ENCODE results near the gene CDKAL1.
"Not testable (repeated sequence)": the region's sequence is repeated elsewhere in the genome, so short reads cannot be mapped to it uniquely, and the experiment has no call there.

The CDKAL1 gene

GRCh38 chr6:20744911-20745557 is 210.8 kb downstream of the CDKAL1 start:
- no peak for DNase-seq (ENCODE audit: low read depth in 2 of 2)

GRCh38 chr6:20746024-20746423 is 211.8 kb downstream of the CDKAL1 start:
- no peak for DNase-seq (ENCODE audit: low read depth in 2 of 2)

GRCh38 chr6:20746805-20747558 is 212.7 kb downstream of the CDKAL1 start:
- DNase-seq (ENCODE audit: low read depth in 2 of 2), result no peak

GRCh38 chr6:20747991-20748390 is 213.7 kb downstream of the CDKAL1 start:
- no peak for DNase-seq (ENCODE audit: low read depth in 2 of 2)

GRCh38 chr6:20751293-20751935 is 217.2 kb downstream of the CDKAL1 start:
- no peak for DNase-seq (ENCODE audit: low read depth in 2 of 2)

GRCh38 chr6:20755631-20756030 is 221.4 kb downstream of the CDKAL1 start:
- no peak for DNase-seq (ENCODE audit: low read depth in 2 of 2)

- not testable (repeated sequence) for DNase-seq (ENCODE audit: low read depth in 2 of 2)
Measured at GRCh38 chr6:20756584-20757147, 222.4 kb downstream of the CDKAL1 start.

- DNase-seq (ENCODE audit: low read depth in 2 of 2), result no peak
Measured at GRCh38 chr6:20757761-20758160, 223.5 kb downstream of the CDKAL1 start.

- DNase-seq (ENCODE audit: low read depth in 2 of 2), result no peak
Measured at GRCh38 chr6:20763296-20763695, 229.0 kb downstream of the CDKAL1 start.

GRCh38 chr6:20769631-20770030 is 235.4 kb downstream of the CDKAL1 start:
- DNase-seq (ENCODE audit: low read depth in 2 of 2), result no peak

GRCh38 chr6:20770773-20771172 is 236.5 kb downstream of the CDKAL1 start:
- DNase-seq (ENCODE audit: low read depth in 2 of 2), result no peak

GRCh38 chr6:20771409-20771808 is 237.2 kb downstream of the CDKAL1 start:
- DNase-seq (ENCODE audit: low read depth in 2 of 2), result no peak

GRCh38 chr6:20773822-20774221 is 239.6 kb downstream of the CDKAL1 start:
- no peak for DNase-seq (ENCODE audit: low read depth in 2 of 2)

- no peak for DNase-seq (ENCODE audit: low read depth in 2 of 2)
Measured at GRCh38 chr6:20775981-20776380, 241.7 kb downstream of the CDKAL1 start.

- DNase-seq (ENCODE audit: low read depth in 2 of 2), result no peak
Measured at GRCh38 chr6:20777801-20778200, 243.5 kb downstream of the CDKAL1 start.

- no peak for DNase-seq (ENCODE audit: low read depth in 2 of 2)
Measured at GRCh38 chr6:20778459-20778858, 244.2 kb downstream of the CDKAL1 start.

- no peak for DNase-seq (ENCODE audit: low read depth in 2 of 2)
Measured at GRCh38 chr6:20778912-20779311, 244.7 kb downstream of the CDKAL1 start.

GRCh38 chr6:20789162-20789561 is 254.9 kb downstream of the CDKAL1 start:
- DNase-seq (ENCODE audit: low read depth in 2 of 2), result no peak

GRCh38 chr6:20790032-20790791 is 256.0 kb downstream of the CDKAL1 start:
- DNase-seq (ENCODE audit: low read depth in 2 of 2), result no peak

GRCh38 chr6:20791074-20791473 is 256.8 kb downstream of the CDKAL1 start:
- no peak for DNase-seq (ENCODE audit: low read depth in 2 of 2)

GRCh38 chr6:20791944-20792343 is 257.7 kb downstream of the CDKAL1 start:
- no peak for DNase-seq (ENCODE audit: low read depth in 2 of 2)

GRCh38 chr6:20793174-20793573 is 258.9 kb downstream of the CDKAL1 start:
- no peak for DNase-seq (ENCODE audit: low read depth in 2 of 2)

Measured in stimulated activated CD4-positive, alpha-beta T cell treated with anti-CD3 and anti-CD28 coated beads, Interleukin-4, amount 100 ng/mL, for 48 hours (primary cell).